ENCODE measurements around the gene SMIM36.
A peak's percentile ranks its signal among the peaks of the same experiment; 100 is the strongest.
"Not testable (repeated sequence)": the region's sequence is repeated elsewhere in the genome, so short reads cannot be mapped to it uniquely, and the experiment has no call there.

The SMIM36 gene

GRCh38 chr17:55510986-55511721 lies at the start of gene SMIM36:
SMIM36 (minus strand) TSS chr17:55511452.
- DNase-seq = no peak

GRCh38 chr17:55555772-55556171 lies 44.5 kb upstream of the SMIM36 start:
- DNase-seq = no peak

DNA sequence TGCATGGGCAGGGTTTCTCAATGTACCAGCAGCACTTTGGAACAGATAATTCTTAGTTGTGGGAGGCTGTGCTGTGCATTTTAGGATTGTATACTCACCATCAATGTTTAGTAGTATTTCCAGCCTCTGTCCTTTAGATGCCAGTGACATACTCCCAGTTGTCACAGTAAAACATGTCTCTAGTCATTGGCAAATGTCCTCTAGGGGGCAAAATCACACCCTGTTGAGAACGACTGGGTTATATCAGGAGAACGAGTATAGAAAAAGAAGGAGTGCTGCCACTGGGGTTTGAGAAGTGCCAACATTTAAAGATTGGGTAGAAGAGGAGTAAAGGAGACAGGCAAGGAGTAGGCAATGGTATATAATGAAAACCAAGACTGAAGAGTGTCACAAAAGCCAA lies 37.9 kb upstream of the SMIM36 start:
- DNase-seq = no peak

GRCh38 chr17:55546991-55547664 lies 35.9 kb upstream of the SMIM36 start:
- DNase-seq = no peak

- no peak for DNase-seq
Measured at GRCh38 chr17:55546481-55546880, 35.2 kb upstream of the SMIM36 start.

DNA sequence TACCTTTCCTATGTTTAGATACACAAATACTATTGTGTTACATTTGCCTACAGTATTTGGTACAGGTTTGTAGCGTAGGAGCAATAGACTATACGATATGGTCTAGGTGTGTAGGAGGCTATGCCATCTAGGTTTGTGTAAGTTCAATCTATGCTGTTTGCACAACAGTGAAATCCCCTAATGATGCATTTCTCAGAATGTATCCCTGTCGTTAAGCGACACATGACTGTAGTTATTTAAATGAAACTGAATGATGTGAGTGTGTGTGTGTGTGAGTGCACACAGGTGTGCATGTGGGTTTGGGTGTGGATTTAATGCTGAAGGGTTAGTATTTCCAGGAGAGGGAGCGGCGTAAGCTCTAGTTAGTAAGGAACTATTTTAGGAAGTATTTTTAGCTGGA lies 34.6 kb upstream of the SMIM36 start:
- no peak for DNase-seq

DNA sequence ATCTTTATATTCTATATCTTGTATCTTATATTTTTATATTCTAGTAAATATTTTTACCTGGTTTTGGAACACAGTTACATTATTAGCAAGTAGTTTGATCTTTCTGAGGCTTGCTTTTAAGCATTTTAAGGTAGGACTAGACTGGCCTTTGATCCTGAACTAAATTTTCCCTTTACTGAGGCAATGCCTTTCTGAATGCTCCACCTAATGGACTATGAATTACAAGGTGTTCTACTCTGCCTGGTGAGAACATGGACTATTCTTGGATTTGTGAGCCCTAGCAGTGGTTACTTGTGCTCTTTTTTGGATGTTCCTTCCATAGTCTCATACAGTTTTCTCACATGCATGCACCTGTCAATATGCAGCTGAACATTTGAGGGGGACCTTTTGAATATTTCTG lies 32.5 kb upstream of the SMIM36 start:
- no peak for DNase-seq

DNA sequence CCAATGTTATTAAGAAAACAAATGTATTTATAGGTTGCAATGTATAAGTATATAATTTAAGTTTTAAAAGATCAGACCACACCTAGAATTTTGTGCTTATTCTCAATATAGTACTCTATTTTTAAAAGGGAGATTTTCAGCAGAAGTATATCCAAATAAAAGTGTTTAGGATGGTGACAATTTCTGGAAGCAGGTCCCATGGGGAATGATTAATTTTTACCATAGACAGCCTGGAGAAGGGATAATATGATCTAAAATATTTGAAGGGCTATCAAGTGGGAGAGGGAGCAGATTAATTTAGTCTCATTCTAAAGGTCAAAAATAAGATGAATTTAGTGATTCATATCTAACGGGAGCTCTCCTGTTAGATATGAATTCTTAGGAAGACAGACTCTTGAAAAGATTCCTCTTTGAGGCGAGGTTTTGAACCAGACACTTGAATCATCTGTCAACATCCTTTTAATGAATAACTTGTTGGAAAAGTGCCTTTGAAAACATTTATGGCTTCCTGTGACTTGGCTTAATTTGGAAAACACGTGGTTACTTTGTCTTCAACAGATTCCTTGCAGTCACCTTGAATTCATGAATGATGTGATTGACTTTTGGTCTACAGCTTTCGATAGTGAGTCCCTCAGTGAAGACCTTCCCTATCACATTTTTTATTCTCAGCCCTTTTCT lies 29.3 kb upstream of the SMIM36 start:
- DNase-seq = no peak

GRCh38 chr17:55536205-55536604 lies 25.0 kb upstream of the SMIM36 start:
- DNase-seq = no peak

- DNase-seq = no peak
Measured at GRCh38 chr17:55533608-55534007, 22.4 kb upstream of the SMIM36 start.

DNA sequence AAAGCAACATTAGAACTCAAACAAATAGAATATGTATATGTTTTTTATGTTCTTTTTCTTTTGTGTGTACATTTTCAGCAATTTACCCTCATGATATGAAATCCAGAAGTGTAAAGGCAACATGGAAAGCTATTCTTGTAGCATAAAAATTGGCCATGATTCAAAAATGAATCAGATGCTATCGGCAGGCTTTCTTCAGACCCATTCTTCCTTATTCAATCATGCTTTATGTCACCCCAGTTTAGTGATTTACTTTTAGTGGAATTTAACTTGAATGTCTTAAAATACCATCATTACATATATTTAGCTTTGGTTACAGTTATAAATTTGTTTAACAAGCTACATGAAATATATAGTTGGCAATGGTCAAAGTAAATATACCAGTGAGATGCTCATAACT lies 21.4 kb upstream of the SMIM36 start:
- DNase-seq = no peak

DNA sequence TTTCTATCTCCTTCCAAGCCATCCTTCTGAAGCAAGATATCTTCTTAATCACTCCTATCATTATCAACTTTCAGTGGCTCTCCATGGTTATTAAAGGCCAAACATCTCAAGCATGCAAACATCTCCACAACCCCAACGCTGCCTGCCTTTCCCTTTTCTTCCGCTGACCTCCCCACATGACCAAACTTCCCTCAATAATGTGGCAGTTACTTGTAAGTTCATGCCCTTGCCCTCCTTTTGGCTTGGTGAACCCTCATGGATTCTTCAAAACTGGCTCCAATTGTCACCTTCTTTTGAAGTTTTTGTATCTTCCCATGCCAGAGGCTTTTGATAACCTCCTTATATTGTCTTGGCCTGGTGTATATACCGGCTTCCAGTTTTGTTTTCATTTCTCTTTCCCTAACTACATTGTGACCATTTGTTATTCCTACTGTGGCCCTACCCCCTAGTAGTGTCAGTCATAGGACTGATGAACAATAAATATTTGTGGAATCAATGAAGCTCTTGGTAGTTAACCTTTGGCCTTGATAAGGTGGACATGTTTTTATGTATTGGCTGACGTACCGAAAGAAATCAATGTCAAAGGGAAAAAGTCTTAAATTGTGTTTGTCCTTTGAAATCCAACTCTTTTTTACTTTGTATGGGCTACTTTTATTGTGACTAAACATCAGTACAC lies 19.9 kb upstream of the SMIM36 start:
- DNase-seq = no peak

GRCh38 chr17:55530064-55530463 lies 18.8 kb upstream of the SMIM36 start:
- no peak for DNase-seq

GRCh38 chr17:55527540-55528118 lies 16.4 kb upstream of the SMIM36 start:
- DNase-seq = no peak

GRCh38 chr17:55524440-55525220 lies 13.4 kb upstream of the SMIM36 start:
- DNase-seq = no peak

GRCh38 chr17:55523032-55523431 lies 11.8 kb upstream of the SMIM36 start:
- DNase-seq = not testable (repeated sequence)

DNA sequence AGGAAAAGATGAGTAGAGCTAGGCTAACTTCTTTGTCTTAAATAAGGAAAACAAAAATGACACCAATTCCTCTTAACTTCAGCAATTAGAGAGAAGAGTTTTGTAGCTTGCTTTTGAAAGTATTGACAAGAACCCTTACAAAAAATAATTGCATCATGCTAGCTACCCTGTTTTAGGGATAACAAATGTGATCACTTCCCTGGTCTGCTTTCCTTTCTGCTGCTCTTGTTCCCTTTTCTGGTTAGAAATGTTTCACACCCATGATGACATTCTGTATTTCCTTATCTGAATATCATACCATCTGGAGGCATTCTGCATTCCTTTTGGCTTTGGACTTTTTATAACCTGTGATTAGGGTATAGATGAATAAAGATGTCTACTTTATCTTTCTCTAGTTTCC lies 9.9 kb upstream of the SMIM36 start:
- DNase-seq = no peak

DNA sequence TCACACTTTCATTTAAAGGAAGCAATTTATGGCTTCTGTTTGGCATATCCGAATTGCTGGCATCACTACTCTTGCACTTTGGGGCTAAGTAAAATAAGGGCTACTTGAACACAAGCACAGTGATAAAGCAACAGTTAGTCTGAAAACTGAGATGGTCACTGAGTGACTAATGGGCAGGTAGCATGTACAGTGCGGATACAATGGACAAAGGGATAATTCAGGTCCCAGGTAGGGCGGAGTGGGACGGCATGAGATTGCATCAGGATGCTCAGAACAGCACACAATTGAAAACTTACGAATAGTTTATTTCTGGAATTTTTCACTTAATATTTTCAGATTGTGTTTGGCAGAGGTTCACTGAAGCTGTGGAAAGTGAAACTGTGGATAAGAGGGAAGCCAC lies 9.2 kb upstream of the SMIM36 start:
- no peak for DNase-seq

DNA sequence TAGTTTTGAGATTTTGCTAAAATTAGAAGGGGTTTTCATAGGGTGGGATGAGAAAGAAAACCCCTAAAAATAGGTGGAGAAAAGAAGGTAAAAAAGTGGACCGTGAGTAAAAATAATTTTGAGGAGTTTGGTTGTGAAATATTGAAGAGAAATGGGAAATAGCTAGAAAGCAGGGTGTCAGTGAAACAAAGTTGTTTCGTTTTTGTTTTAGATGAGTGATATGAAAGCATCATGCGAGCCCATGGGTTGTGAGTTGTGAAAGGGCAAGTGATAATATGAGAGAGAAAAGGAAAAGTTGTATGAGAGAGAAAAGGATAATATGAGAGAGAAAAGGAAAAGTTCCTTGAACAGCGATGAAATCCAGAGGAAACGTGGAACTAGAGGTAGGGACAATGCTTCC lies 7.3 kb upstream of the SMIM36 start:
- no peak for DNase-seq

GRCh38 chr17:55513885-55514590 lies 2.8 kb upstream of the SMIM36 start:
- peak; percentile 22 for DNase-seq

- not testable (repeated sequence) for DNase-seq
Measured at GRCh38 chr17:55507669-55508068, 3.6 kb downstream of the SMIM36 start.

DNA sequence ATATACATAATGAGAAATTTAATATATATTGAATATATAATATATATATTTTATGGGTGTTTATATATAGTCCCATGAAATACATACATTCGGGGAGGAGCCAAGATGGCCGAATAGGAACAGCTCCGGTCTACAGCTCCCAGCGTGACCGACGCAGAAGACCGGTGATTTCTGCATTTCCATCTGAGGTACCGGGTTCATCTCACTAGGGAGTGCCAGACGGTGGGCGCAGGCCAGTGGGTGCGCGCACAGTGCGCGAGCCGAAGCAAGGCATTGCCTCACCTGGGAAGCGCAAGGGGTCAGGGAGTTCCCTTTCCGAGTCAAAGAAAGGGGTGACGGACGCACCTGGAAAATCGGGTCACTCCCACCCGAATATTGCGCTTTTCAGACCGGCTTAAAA lies 9.6 kb downstream of the SMIM36 start:
- not testable (repeated sequence) for DNase-seq

Measured in NCI-H1417 treated with DMSO at 0.1 percent for 48 hours (cell line).